Activated CD4-positive, alpha-beta T cell treated with anti-CD3 and anti-CD28 coated beads, Interleukin-2, amount 50 U/mL, for 1 hour (primary cell): ENCODE data around the gene DNASE1L2.
"Not testable (repeated sequence)": the region's sequence is repeated elsewhere in the genome, so short reads cannot be mapped to it uniquely, and the experiment has no call there.

Source experiments
- DNase-seq: peaks from one replicate; pipeline ENCODE4 v3.0.0-alpha.2; 2020

The DNASE1L2 gene

GRCh38 chr16:2236337-2237101, at the start of gene DNASE1L2:
TSS of gene DNASE1L2 (plus strand) at chr16:2236444. CDS start at chr16:2236817, 373 bp downstream.
- DNase-seq: no peak

- no peak for DNase-seq
Observed at GRCh38 chr16:2186505-2186904, 49.7 kb upstream of the DNASE1L2 start.

- no peak for DNase-seq
Observed at GRCh38 chr16:2187212-2187611, 49.0 kb upstream of the DNASE1L2 start.

- DNase-seq: no peak
Observed at GRCh38 chr16:2188395-2188794, 47.8 kb upstream of the DNASE1L2 start.

GRCh38 chr16:2189252-2189893, 46.9 kb upstream of the DNASE1L2 start:
- DNase-seq: no peak

- no peak for DNase-seq
Observed at GRCh38 chr16:2190002-2190658, 46.1 kb upstream of the DNASE1L2 start.

- no peak for DNase-seq
Observed at GRCh38 chr16:2190659-2191445, 45.4 kb upstream of the DNASE1L2 start.

- no peak for DNase-seq
Observed at GRCh38 chr16:2191446-2191706, 44.9 kb upstream of the DNASE1L2 start.

GRCh38 chr16:2194166-2194834, 41.9 kb upstream of the DNASE1L2 start:
- no peak for DNase-seq

GRCh38 chr16:2194852-2195321, 41.4 kb upstream of the DNASE1L2 start:
- peak; percentile 48 for DNase-seq

- no peak for DNase-seq
Observed at GRCh38 chr16:2195322-2196161, 40.7 kb upstream of the DNASE1L2 start.

GRCh38 chr16:2196162-2196980, 39.9 kb upstream of the DNASE1L2 start, which contains the start of gene CASKIN1:
TSS of gene CASKIN1 (minus strand) at chr16:2196605. CDS start at chr16:2196432, 173 bp downstream.
- no peak for DNase-seq

GRCh38 chr16:2196981-2197511, 39.2 kb upstream of the DNASE1L2 start:
- no peak for DNase-seq

GRCh38 chr16:2197765-2198164, 38.5 kb upstream of the DNASE1L2 start:
- DNase-seq: no peak

GRCh38 chr16:2198283-2198682, 38.0 kb upstream of the DNASE1L2 start:
- no peak for DNase-seq

- DNase-seq: no peak
Observed at GRCh38 chr16:2199095-2199494, 37.1 kb upstream of the DNASE1L2 start.

- DNase-seq: no peak
Observed at GRCh38 chr16:2199621-2200139, 36.6 kb upstream of the DNASE1L2 start.

GRCh38 chr16:2200313-2200712, 35.9 kb upstream of the DNASE1L2 start:
- DNase-seq: no peak

GRCh38 chr16:2203119-2203688, 33.0 kb upstream of the DNASE1L2 start:
- DNase-seq: not testable (repeated sequence)
